Measurements from ENCODE around the gene CTNNA2.

The CTNNA2 gene

DNA sequence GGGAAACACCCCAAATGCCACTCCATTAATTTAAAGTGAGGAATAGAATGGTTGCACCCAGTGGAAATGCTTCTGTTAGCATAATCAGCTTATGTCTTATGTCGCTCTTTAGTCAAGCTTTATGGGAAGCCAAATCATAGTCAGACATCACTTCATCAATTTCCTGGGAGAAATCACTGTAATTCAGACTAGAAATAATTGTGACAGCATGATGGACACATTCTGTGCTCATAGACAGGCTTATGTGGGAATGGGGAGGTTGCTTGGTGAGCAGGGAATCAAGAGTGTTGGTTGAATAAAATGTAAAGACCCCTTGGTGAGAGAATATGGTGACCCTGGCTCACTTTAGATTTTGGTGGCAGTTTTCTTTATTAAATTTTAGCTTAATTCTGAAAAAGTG is 174.0 kb downstream of the CTNNA2 start:
- no peak for DNase-seq (ENCODE audit: low read depth)
- TF ChIP-seq, protein P1, sequence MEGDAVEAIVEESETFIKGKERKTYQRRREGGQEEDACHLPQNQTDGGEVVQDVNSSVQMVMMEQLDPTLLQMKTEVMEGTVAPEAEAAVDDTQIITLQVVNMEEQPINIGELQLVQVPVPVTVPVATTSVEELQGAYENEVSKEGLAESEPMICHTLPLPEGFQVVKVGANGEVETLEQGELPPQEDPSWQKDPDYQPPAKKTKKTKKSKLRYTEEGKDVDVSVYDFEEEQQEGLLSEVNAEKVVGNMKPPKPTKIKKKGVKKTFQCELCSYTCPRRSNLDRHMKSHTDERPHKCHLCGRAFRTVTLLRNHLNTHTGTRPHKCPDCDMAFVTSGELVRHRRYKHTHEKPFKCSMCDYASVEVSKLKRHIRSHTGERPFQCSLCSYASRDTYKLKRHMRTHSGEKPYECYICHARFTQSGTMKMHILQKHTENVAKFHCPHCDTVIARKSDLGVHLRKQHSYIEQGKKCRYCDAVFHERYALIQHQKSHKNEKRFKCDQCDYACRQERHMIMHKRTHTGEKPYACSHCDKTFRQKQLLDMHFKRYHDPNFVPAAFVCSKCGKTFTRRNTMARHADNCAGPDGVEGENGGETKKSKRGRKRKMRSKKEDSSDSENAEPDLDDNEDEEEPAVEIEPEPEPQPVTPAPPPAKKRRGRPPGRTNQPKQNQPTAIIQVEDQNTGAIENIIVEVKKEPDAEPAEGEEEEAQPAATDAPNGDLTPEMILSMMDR (IDR thresholded peaks at IDR 0.05; ENCODE audit: insufficient read depth, low read depth, low read length, missing control alignments): no peak
- no peak overlapping the region for H3K4me3 ChIP-seq (ENCODE audit: low read depth, low read length)

DNA sequence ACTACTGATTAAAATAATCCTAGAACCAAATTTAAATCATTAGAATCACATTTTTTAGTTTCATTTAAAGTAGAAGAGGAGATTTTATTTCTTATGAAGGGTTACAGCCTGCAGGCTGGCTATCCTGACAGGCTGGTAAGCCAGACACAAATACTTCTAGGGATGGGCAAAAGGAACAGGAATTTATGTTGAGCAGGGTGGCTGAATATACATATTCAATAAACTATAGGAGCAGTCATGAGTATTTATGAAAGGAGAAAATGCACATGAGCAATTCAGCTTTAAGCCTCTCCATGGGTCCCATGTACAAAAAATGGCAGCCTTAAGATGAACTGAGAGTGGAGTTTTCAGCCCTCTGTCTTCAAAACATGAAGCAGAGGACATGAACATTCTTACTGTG is 182.4 kb downstream of the CTNNA2 start:
- TF ChIP-seq, protein P1 (IDR thresholded peaks at IDR 0.05; ENCODE audit: insufficient read depth, low read depth, low read length, missing control alignments): no peak
- no peak overlapping the region for H3K4me3 ChIP-seq (ENCODE audit: low read depth, low read length)
- DNase-seq (ENCODE audit: low read depth): no peak

DNA sequence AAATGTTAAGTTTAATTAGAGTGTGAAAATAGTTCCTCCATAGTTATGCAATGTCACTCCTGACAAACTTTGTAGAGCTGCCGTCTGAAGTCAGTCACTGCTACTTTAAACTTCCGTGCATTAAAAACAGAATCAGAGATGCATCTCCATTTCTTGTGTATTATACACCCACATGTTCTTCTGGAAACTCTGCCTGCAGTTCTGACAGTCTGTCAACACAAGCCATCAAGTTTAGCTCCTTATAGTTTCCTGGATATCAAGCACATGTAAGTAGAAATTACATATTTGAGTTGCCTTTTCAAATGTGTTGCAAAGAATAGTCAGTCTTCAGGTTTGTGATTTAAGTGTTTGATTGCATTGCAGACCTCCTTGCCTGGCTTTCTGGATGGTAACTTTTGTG is 184.3 kb downstream of the CTNNA2 start:
- no peak for DNase-seq (ENCODE audit: low read depth)
- H3K4me3 ChIP-seq (ENCODE audit: low read depth, low read length): no peak overlapping the region
- TF ChIP-seq, protein P1 (IDR thresholded peaks at IDR 0.05; ENCODE audit: insufficient read depth, low read depth, low read length, missing control alignments): no peak

DNA sequence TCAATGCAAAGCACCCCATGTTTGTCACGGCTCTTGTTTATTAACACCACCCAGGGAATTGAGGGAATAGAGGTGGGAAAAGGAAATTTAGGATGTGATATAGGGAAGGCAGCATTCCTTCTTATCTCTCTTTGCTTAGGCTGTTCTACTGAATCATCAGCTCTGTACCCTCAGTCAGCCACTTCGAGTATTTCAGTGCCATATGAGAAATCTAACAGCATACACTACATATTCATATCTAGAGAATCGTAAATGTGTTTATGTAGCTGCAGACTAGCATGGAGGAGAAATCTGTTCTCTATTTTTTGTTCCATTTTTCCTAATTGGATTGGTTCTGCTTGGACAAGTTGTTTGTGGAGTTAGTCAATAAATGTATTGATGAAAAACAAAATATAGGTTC is 187.8 kb downstream of the CTNNA2 start:
- TF ChIP-seq, protein P1 (IDR thresholded peaks at IDR 0.05; ENCODE audit: insufficient read depth, low read depth, low read length, missing control alignments): no peak
- DNase-seq (ENCODE audit: low read depth): no peak
- H3K4me3 ChIP-seq (ENCODE audit: low read depth, low read length): no peak overlapping the region

DNA sequence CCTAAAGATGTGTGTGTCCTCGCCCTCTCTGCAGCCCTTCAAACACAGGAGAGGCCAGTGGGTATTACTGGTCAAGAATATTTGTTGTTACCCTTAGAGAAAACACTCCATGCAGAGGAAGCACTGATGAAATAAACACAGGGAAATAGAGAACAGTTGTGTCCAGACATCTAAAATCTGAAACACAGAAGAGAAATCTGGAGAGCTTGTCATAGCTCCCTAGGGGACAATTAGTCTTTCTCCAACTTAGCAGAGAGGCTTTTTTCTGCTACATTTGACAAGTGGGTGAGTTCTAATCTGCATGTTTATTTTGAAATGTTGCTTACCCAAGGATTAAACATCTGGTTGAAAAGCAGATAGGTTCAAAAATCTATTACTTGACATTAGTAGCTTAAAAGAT is 190.1 kb downstream of the CTNNA2 start:
- TF ChIP-seq, protein P1 (IDR thresholded peaks at IDR 0.05; ENCODE audit: insufficient read depth, low read depth, low read length, missing control alignments): no peak
- H3K4me3 ChIP-seq (ENCODE audit: low read depth, low read length): no peak overlapping the region
- DNase-seq (ENCODE audit: low read depth): no peak

DNA sequence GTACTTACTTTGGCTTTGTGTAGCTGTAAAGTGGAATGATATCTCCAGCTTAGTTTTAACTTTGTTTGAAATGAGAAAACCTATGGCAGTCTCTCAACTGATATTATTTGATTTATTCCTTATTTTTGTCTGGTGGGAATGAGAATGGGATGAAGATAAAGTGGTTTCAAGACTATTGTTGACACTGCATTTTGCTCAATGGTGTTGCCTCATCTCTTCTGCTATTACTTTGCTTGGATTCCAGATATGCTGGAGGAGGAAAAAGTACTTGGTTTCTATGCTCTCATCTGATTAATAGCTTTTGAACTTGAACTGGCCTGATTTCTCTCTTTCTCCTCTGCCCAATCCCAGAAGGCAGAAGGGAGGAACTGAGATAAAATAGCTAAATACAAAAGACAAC is 198.2 kb downstream of the CTNNA2 start:
- no peak for DNase-seq (ENCODE audit: low read depth)
- TF ChIP-seq, protein P1 (IDR thresholded peaks at IDR 0.05; ENCODE audit: insufficient read depth, low read depth, low read length, missing control alignments): no peak
- no peak overlapping the region for H3K4me3 ChIP-seq (ENCODE audit: low read depth, low read length)

DNA sequence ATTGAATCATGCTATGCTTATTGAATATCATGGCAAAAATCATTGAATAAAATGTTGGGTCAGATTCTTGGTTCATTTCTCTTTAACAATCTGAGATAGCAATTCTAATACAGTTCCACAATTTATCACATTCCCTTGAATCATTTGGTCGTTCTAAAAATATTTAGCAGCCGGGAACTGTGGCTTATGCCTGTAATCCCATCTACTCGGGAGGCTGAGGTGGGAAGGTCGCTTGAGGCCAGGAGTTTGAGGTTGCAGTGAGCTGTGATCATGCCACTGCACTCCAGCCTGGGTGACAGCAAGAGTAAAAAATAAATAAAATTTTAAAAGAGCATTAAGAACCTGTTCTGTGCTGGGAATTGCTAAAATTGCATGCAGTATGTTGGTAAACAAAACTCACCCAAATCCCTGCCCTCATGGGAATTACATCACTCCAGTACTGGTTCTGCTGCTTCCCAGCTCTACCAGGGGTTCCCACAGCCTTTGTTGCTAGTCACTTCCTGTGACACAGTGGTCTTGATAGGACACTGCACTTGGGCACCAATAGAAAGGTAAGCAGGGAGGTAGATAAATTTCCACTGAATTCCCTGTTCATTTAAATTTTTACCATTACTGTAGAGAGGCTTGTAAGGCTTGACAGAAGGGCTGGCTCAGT is 200.4 kb downstream of the CTNNA2 start:
- H3K4me3 ChIP-seq (ENCODE audit: low read depth, low read length): no peak overlapping the region
- TF ChIP-seq, protein P1 (IDR thresholded peaks at IDR 0.05; ENCODE audit: insufficient read depth, low read depth, low read length, missing control alignments): no peak
- DNase-seq (ENCODE audit: low read depth): no peak
